NCI-H226 (cell line): ENCODE measurements around the gene AQP3.
"Not testable (repeated sequence)": the region's sequence is repeated elsewhere in the genome, so short reads cannot be mapped to it uniquely, and the experiment has no call there.

Experiments used
- DNase-seq: peaks from one replicate; pipeline ENCODE4 v3.0.0-alpha.2; 2015

The AQP3 gene

GRCh38 chr9:33408087-33408486 lies 39.3 kb downstream of the AQP3 start:
- DNase-seq, result no peak

DNA sequence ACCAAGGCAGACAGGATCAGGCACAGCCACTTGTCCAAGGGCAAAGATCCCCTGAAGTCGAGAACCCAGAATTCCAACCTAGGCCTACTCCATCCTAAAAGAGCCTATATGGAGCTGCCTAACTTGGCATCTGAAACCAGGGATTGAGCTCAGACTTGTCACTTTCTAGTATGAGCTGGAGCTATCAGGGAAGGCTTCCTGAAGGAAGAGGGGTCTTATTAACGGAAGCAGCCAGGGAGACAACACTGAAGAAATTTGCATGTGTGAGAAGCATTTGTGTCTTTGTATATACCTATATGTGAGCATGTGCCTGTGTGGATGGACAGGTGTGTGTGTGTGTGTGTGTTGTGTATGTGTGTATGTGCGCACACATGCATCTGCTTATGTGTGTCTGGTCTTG lies 40.3 kb downstream of the AQP3 start:
- DNase-seq, result no peak

- no peak for DNase-seq
Measured at GRCh38 chr9:33404788-33405362, 42.5 kb downstream of the AQP3 start.

GRCh38 chr9:33403941-33404787 lies 43.2 kb downstream of the AQP3 start:
- DNase-seq, result no peak

- DNase-seq, result not testable (repeated sequence)
Measured at GRCh38 chr9:33402371-33402770, 45.0 kb downstream of the AQP3 start, which contains the start of gene AQP7. Gene AQP7, minus strand, starts transcription at chr9:33402568. Its CDS starts 1,306 bp downstream, at chr9:33401262.

- DNase-seq, result not testable (repeated sequence)
Measured at GRCh38 chr9:33401809-33402208, 45.6 kb downstream of the AQP3 start.

- not testable (repeated sequence) for DNase-seq
Measured at GRCh38 chr9:33399047-33399446, 48.3 kb downstream of the AQP3 start.

GRCh38 chr9:33397801-33398200 lies 49.6 kb downstream of the AQP3 start:
- not testable (repeated sequence) for DNase-seq

DNA sequence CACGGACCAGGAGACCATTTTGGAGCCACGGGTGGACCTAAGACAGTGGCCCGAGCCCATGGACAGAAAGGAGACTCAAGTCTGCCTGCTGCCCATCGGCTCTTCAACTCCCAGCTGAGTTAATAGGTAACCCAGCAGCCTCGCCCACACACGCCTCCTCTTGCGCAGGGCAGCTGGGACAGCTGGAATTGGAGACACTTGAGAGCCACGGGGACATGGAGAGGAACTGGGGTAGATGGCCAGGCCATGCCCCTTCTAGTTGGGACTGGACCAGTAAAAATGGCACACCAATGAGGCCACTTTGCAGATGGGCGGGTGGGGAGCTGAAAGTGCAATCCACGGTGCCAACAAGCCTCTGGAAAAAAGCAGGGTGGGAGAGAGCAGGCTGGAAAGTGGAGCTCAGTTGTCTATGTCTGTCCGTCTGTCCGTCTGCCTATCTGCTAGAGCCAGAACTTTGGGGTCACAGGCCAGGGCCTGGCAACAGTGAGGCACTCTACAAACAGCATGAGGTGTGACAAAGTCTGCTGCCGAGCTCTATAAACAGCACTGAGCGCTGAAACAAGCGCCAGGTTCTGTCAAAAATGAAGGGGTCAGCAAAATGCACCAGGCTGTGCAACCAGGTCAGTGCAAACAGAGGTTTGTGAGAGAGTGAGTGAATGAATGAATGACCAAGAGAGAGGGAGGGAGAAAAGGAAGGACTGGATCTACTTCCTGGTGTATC lies 52.1 kb downstream of the AQP3 start:
- not testable (repeated sequence) for DNase-seq

GRCh38 chr9:33393986-33394385 lies 53.4 kb downstream of the AQP3 start:
- DNase-seq, result not testable (repeated sequence)

- DNase-seq, result no peak
Measured at GRCh38 chr9:33393581-33393980, 53.8 kb downstream of the AQP3 start.

GRCh38 chr9:33392591-33393021 lies 54.8 kb downstream of the AQP3 start:
- DNase-seq, result not testable (repeated sequence)
